ENCODE results near the gene DIP2A. TPM values are rescaled to one million over a fixed set of nuclear protein-coding genes. Genes with fewer than 3 reads are reported as not detected.

DIP2A gene
- total RNA-seq, 2 experiments from 2014 or later: 61.2 to 66.1 TPM

DNA sequence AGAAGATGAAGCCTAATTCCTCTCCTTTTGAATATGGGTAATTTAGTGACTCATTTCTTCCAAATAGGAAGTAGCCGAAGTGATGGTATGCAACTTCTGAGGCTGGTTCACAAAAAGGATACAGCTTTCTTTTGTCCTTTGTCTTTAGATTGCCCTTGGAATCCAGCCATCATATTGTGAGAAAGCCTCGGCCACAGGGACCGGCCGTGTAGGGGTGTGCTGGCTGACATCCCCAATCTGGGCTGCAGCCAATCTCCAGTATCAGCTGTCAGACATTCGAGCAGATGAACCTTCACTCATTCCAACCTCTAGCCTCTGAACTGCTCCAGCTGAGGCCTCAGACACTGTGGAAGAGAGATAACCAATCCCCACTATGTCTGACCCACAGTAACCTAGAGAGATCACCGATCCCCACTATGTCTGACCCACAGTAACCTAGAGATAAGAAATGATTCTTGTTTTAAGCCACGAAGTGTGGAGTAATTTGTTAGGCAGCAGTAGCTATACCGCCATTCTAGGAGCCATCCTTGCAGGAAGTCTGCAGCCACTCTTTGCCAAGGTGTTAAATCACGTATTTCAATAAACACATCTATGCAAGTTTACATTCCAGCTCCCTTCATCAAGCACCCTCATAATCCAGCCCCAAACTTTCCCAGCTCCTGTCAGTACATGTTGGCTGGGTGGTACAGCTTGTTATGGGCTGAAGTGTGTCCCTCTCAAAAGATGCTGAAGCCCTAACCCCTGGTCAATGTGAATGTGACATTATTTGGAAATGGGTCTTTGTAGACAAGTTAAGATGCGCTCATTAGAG, 2.9 kb upstream of the DIP2A start:
- POLR2A ChIA-PET: no interaction called here
- Histone ChIP-seq H3K27ac (ENCODE audit: low read depth in 1 of 2, low read length in 2 of 2) (no peak overlapping the region), H3K4me1 (ENCODE audit: insufficient read depth, low read length) (peaks cover 32% of the 10 kb centered on the region), H3K36me3 (ENCODE audit: insufficient read depth, low read length) (peaks cover 12% of the 10 kb centered on the region), H3K4me3 (ENCODE audit: low read length) (no peak overlapping the region), H3K27me3 (ENCODE audit: control insufficient read depth in 1 of 2, insufficient read depth in 2 of 2, low read length in 2 of 2) (no peaks in the 10 kb centered on the region), H3K9me3 (ENCODE audit: control insufficient read depth in 1 of 2, insufficient read depth in 1 of 2, low read length in 2 of 2) (no peaks in the 10 kb centered on the region)
- no peak for DNase-seq
- H3K27me3 Mint-ChIP-seq: no peaks in the 10 kb centered on the region
- H3K4me1 Mint-ChIP-seq (ENCODE audit: low read depth): peaks cover 46% of the 10 kb centered on the region
- CTCF ChIA-PET: no interaction called here
- TF ChIP-seq, protein P1, sequence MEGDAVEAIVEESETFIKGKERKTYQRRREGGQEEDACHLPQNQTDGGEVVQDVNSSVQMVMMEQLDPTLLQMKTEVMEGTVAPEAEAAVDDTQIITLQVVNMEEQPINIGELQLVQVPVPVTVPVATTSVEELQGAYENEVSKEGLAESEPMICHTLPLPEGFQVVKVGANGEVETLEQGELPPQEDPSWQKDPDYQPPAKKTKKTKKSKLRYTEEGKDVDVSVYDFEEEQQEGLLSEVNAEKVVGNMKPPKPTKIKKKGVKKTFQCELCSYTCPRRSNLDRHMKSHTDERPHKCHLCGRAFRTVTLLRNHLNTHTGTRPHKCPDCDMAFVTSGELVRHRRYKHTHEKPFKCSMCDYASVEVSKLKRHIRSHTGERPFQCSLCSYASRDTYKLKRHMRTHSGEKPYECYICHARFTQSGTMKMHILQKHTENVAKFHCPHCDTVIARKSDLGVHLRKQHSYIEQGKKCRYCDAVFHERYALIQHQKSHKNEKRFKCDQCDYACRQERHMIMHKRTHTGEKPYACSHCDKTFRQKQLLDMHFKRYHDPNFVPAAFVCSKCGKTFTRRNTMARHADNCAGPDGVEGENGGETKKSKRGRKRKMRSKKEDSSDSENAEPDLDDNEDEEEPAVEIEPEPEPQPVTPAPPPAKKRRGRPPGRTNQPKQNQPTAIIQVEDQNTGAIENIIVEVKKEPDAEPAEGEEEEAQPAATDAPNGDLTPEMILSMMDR (IDR thresholded peaks at IDR 0.05): no peak
- H3K36me3 Mint-ChIP-seq (ENCODE audit: low read depth): peaks cover 28% of the 10 kb centered on the region
- H3K4me3 Mint-ChIP-seq: peak overlapping the region; percentile 90
- intact Hi-C loops (cut with DNase I, micrococcal nuclease): loop anchor here in 1 of 2 experiments (5.0 kb wide), 1 partner anchor 97 kb away; no protein-coding TSS in a partner anchor
- H3K27ac Mint-ChIP-seq: peak overlapping the region; percentile 90
- H3K9me3 Mint-ChIP-seq: no peaks in the 10 kb centered on the region
- ATAC-seq (ENCODE audit: poor library complexity): no peak

DNA sequence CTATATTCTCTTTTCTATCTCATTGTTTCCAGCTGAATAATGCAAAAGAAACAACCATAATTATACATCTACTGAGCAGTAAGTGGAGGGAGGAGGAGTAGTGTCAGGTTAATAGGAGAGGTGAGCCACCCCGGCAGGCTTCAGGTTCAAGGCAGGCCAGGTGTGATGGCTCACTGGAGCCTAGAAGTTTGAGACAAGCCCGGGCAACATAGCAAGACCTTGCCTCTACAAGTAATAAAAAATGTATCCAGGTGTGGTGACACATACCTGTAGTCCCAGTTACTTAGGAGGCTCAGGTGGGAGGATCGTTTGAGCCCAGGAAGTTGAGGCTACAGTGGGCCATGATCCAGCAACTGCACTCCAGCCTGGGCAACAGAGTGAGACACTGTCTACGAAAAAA, 1.9 kb upstream of the DIP2A start:
- Mint-ChIP-seq H3K27ac (peak overlapping the region; percentile 90), H3K36me3 (ENCODE audit: low read depth) (peaks cover 28% of the 10 kb centered on the region), H3K4me1 (ENCODE audit: low read depth) (peaks cover 52% of the 10 kb centered on the region), H3K27me3 (no peaks in the 10 kb centered on the region), H3K9me3 (no peaks in the 10 kb centered on the region), H3K4me3 (peak overlapping the region; percentile 90)
- DNase-seq: no peak
- TF ChIP-seq, protein P1 (IDR thresholded peaks at IDR 0.05): no peak
- no peaks in the 10 kb centered on the region for H3K9me3 ChIP-seq (ENCODE audit: control insufficient read depth in 1 of 2, insufficient read depth in 1 of 2, low read length in 2 of 2)
- intact Hi-C loops (cut with DNase I, micrococcal nuclease): loop anchor here in 1 of 2 experiments (5.0 kb wide), 1 partner anchor 96 kb away; no protein-coding TSS in a partner anchor
- ChIA-PET POLR2A (interaction anchor here (1.4 kb wide), 1 partner anchor 33 kb away, joined by 4 read pairs; no protein-coding TSS in a partner anchor), CTCF (no interaction called here)
- H3K27me3 ChIP-seq (ENCODE audit: control insufficient read depth in 1 of 2, insufficient read depth in 2 of 2, low read length in 2 of 2): no peaks in the 10 kb centered on the region
- H3K4me3 ChIP-seq (ENCODE audit: low read length): no peak overlapping the region
- H3K27ac ChIP-seq (ENCODE audit: low read depth in 1 of 2, low read length in 2 of 2): no peak overlapping the region
- H3K36me3 ChIP-seq (ENCODE audit: insufficient read depth, low read length): peaks cover 12% of the 10 kb centered on the region
- H3K4me1 ChIP-seq (ENCODE audit: insufficient read depth, low read length): peaks cover 35% of the 10 kb centered on the region
- no peak for ATAC-seq (ENCODE audit: poor library complexity)

DNA sequence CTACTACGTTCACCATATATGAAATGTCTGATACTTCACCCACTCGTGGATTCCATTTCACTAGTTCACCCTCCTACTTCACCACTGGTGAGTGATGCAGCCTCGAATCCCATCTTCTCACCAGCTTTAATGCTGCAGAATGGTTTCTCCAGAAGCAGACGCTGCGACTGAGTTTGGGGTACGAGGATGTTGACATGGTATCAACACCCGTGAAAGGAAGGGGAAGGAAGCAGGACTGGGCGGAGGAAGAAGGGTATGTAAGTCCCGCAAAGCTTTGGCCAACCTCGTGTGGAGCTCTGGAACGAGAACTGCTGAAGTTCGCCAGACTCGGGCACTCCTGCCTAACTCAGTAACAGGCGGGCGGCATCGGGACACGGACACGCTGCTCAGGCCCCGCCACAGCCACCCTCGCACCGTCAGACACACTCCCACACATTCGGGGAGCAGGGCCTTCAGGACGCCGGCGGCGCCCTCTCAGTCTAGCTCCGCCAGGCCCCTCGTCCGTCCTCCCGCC, 833 bp upstream of the DIP2A start:
- peaks cover 12% of the 10 kb centered on the region for H3K36me3 ChIP-seq (ENCODE audit: insufficient read depth, low read length)
- TF ChIP-seq, protein P1 (IDR thresholded peaks at IDR 0.05): no peak
- peak overlapping the region; percentile 90 for H3K4me3 Mint-ChIP-seq
- H3K27me3 ChIP-seq (ENCODE audit: control insufficient read depth in 1 of 2, insufficient read depth in 2 of 2, low read length in 2 of 2): no peaks in the 10 kb centered on the region
- DNase-seq (peak in 4 of 14 experiments; percentile 11 to 19 (median 14)), ATAC-seq (ENCODE audit: poor library complexity) (peak; percentile 2)
- H3K9me3 Mint-ChIP-seq: no peaks in the 10 kb centered on the region
- H3K4me1 ChIP-seq (ENCODE audit: insufficient read depth, low read length): peaks cover 35% of the 10 kb centered on the region
- peaks cover 25% of the 10 kb centered on the region for H3K36me3 Mint-ChIP-seq (ENCODE audit: low read depth)
- H3K4me3 ChIP-seq (ENCODE audit: low read length): peak overlapping the region; percentile 89
- peak overlapping the region; percentile 90 for H3K27ac Mint-ChIP-seq
- H3K27ac ChIP-seq (ENCODE audit: low read depth in 1 of 2, low read length in 2 of 2): peak overlapping the region; percentile 78 to 86
- intact Hi-C loops (cut with DNase I, micrococcal nuclease): loop anchor here in 1 of 2 experiments (1.0 to 5.0 kb wide), 4 partner anchors 94 to 227 kb away; partner anchors contain the start of genes C21orf58 and YBEY
- H3K9me3 ChIP-seq (ENCODE audit: control insufficient read depth in 1 of 2, insufficient read depth in 1 of 2, low read length in 2 of 2): no peaks in the 10 kb centered on the region
- no peaks in the 10 kb centered on the region for H3K27me3 Mint-ChIP-seq
- POLR2A ChIA-PET: interaction anchor here (1.1 to 5.4 kb wide), 4 partner anchors 13 to 179 kb away, joined by 3 to 68 read pairs (median 7); partner anchors contain the start of gene PRMT2
- CTCF ChIA-PET: interaction anchor here (1.1 kb wide), 1 partner anchor 10 kb away, joined by 3 read pairs; no protein-coding TSS in a partner anchor
- H3K4me1 Mint-ChIP-seq (ENCODE audit: low read depth): peaks cover 58% of the 10 kb centered on the region
